ENCODE results near the gene TSPAN7.

DNA sequence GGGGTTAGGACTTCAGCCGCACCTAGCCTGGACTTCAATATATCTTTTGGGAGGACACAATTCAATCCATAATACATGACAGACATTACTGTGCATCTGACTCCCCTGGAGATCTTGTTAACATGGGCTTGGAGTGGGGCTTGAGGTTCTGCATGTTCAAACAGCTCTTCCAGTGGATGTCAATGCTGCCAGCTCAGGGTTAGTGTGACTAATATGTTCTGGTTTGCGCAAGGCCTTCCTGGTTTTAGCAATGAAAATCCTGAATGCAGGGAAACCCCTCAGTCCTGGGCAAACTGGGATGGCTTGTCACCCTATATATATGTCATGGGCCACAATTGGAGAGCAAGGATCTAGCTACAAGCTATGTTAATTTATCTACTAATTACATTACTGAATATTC, 2.7 kb upstream of the TSPAN7 start:
- TF ChIP-seq EZH2 (IDR thresholded peaks at IDR 0.05; ENCODE audit: borderline replicate concordance, low read depth, low read length, severe bottlenecking): no peak
- TF ChIP-seq, protein P1, sequence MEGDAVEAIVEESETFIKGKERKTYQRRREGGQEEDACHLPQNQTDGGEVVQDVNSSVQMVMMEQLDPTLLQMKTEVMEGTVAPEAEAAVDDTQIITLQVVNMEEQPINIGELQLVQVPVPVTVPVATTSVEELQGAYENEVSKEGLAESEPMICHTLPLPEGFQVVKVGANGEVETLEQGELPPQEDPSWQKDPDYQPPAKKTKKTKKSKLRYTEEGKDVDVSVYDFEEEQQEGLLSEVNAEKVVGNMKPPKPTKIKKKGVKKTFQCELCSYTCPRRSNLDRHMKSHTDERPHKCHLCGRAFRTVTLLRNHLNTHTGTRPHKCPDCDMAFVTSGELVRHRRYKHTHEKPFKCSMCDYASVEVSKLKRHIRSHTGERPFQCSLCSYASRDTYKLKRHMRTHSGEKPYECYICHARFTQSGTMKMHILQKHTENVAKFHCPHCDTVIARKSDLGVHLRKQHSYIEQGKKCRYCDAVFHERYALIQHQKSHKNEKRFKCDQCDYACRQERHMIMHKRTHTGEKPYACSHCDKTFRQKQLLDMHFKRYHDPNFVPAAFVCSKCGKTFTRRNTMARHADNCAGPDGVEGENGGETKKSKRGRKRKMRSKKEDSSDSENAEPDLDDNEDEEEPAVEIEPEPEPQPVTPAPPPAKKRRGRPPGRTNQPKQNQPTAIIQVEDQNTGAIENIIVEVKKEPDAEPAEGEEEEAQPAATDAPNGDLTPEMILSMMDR (IDR thresholded peaks at IDR 0.05; ENCODE audit: extremely low read depth in 1 of 2, insufficient read depth in 1 of 2, low read depth in 1 of 2, low read length in 2 of 2): no peak
- no peak for TF ChIP-seq POLR2A (IDR thresholded peaks at IDR 0.05; ENCODE audit: low read depth, low read length)
- no peak for TF ChIP-seq POLR2AphosphoS5 (IDR thresholded peaks at IDR 0.05; ENCODE audit: insufficient read depth, low read depth, low read length)
- TF ChIP-seq JUN (IDR thresholded peaks at IDR 0.05; ENCODE audit: borderline replicate concordance, insufficient read depth, insufficient read length, low read depth): no peak
- TF ChIP-seq, protein P2, sequence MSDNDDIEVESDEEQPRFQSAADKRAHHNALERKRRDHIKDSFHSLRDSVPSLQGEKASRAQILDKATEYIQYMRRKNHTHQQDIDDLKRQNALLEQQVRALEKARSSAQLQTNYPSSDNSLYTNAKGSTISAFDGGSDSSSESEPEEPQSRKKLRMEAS (IDR thresholded peaks at IDR 0.05; ENCODE audit: insufficient read depth, insufficient read length): no peak
- TF ChIP-seq MYC (IDR thresholded peaks at IDR 0.05; ENCODE audit: low read depth, low read length): no peak
